Endothelial cell (in vitro differentiated cells): ENCODE data around the gene COX7C. TPM values are rescaled to one million over a fixed set of nuclear protein-coding genes. Genes with fewer than 3 reads are reported as not detected.
"Not testable (repeated sequence)": the region's sequence is repeated elsewhere in the genome, so short reads cannot be mapped to it uniquely, and the experiment has no call there.

Experiments
- DNase-seq: peaks from one replicate; pipeline ENCODE4 v3.0.0; 2021; ENCODE audit warnings: low spot score
- H3K27ac Mint-ChIP-seq: one replicate; pipeline ENCODE4 v1.8.0; 2021; ENCODE audit warnings: mixed read lengths, inconsistent platforms; ENCODE audit not compliant: unreplicated experiment
- H3K27me3 Mint-ChIP-seq: one replicate; pipeline ENCODE4 v1.8.0; 2021; ENCODE audit warnings: mild to moderate bottlenecking, moderate library complexity, mixed read lengths, inconsistent platforms; ENCODE audit not compliant: unreplicated experiment
- H3K36me3 Mint-ChIP-seq: one replicate; pipeline ENCODE4 v1.8.0; 2021; ENCODE audit warnings: mild to moderate bottlenecking, low read depth, mixed read lengths, inconsistent platforms; ENCODE audit not compliant: unreplicated experiment
- H3K4me1 Mint-ChIP-seq: one replicate; pipeline ENCODE4 v1.8.0; 2021; ENCODE audit warnings: mild to moderate bottlenecking, mixed read lengths, inconsistent platforms; ENCODE audit not compliant: unreplicated experiment
- H3K4me3 Mint-ChIP-seq: one replicate; pipeline ENCODE4 v1.8.0; 2021; ENCODE audit warnings: mild to moderate bottlenecking, mixed read lengths, inconsistent platforms; ENCODE audit not compliant: unreplicated experiment
- H3K9me3 Mint-ChIP-seq: one replicate; pipeline ENCODE4 v1.8.0; 2021; ENCODE audit warnings: mixed read lengths, inconsistent platforms; ENCODE audit not compliant: unreplicated experiment
- CTCF ChIP-seq: fragments of 200-600 bp; sonication (generic); IDR thresholded peaks from one replicate; pipeline ENCODE4 v1.5.0; 2021; ENCODE audit warnings: antibody characterized with exemption; ENCODE audit not compliant: unreplicated experiment
- long read RNA-seq: library from polyadenylated mRNA; unstranded; transcript quantifications from one replicate; pipeline ENCODE4 v2.0.0, GENCODE V29; 2020; ENCODE audit not compliant: unreplicated experiment
- total RNA-seq: library from RNA; stranded (reverse); fragmentation: NEBNext Ultra II Directional; extraction: Animal tissue kit (Norgen Biotek cat#: 25700); gene quantifications from one replicate; pipeline ENCODE4 v1.2.1, GENCODE V29; 2021; ENCODE audit not compliant: unreplicated experiment

The COX7C gene
- 434 TPM for total RNA-seq
- long read RNA-seq, transcript COX7C-205 (3 exons, 369 nt): minor isoform, 31 of 345 reads
- long read RNA-seq, transcript COX7C-201 (3 exons, 666 nt): major isoform, 302 of 345 reads
- long read RNA-seq, partial matches to known transcripts: 0 of 345 reads
- long read RNA-seq, other reads (novel, unspliced or antisense): 12 of 345 reads

GRCh38 chr5:86617756-86618576 lies at the start of gene COX7C:
Gene COX7C, plus strand, starts transcription at chr5:86617941. Its CDS starts 115 bp downstream, at chr5:86618056.
- TF ChIP-seq CTCF: no peak
- peak within 1 kb of the TSS; percentile 95 for H3K27ac Mint-ChIP-seq
- peak within 1 kb of the TSS; percentile 98 for H3K4me3 Mint-ChIP-seq
- H3K36me3 Mint-ChIP-seq: peaks cover 12% of the 10 kb centered on the region
- no peaks in the 10 kb centered on the region for H3K9me3 Mint-ChIP-seq
- H3K27me3 Mint-ChIP-seq: no peaks in the 10 kb centered on the region
- peaks cover 6% of the 10 kb centered on the region for H3K4me1 Mint-ChIP-seq
- DNase-seq: peak; percentile 86

- H3K9me3 Mint-ChIP-seq, H3K36me3 Mint-ChIP-seq, DNase-seq, H3K4me3 Mint-ChIP-seq, H3K4me1 Mint-ChIP-seq, H3K27me3 Mint-ChIP-seq: not testable (repeated sequence)
- peak overlapping the region; percentile 2 for H3K27ac Mint-ChIP-seq
Observed at GRCh38 chr5:86569522-86570426, 48.0 kb upstream of the COX7C start.

- Mint-ChIP-seq H3K36me3 (no peaks in the 10 kb centered on the region), H3K9me3 (no peaks in the 10 kb centered on the region), H3K27ac (no peak overlapping the region), H3K4me1 (no peaks in the 10 kb centered on the region), H3K27me3 (peaks cover 2% of the 10 kb centered on the region), H3K4me3 (no peak overlapping the region)
- DNase-seq: no peak
- TF ChIP-seq CTCF: no peak
Observed at GRCh38 chr5:86570427-86571083, 47.2 kb upstream of the COX7C start.

GRCh38 chr5:86571109-86571508 lies 46.6 kb upstream of the COX7C start:
- not testable (repeated sequence) for DNase-seq, H3K27ac Mint-ChIP-seq, H3K27me3 Mint-ChIP-seq, H3K4me3 Mint-ChIP-seq, H3K9me3 Mint-ChIP-seq, H3K4me1 Mint-ChIP-seq, H3K36me3 Mint-ChIP-seq

GRCh38 chr5:86572825-86573517 lies 44.8 kb upstream of the COX7C start:
- no peak for TF ChIP-seq CTCF
- Mint-ChIP-seq H3K27ac (no peak overlapping the region), H3K4me1 (no peaks in the 10 kb centered on the region), H3K9me3 (no peaks in the 10 kb centered on the region), H3K36me3 (no peaks in the 10 kb centered on the region), H3K27me3 (peaks cover 2% of the 10 kb centered on the region), H3K4me3 (no peak overlapping the region)
- DNase-seq: no peak
